ENCODE measurements around the gene USP24. TPM values are rescaled to one million over a fixed set of nuclear protein-coding genes. Genes with fewer than 3 reads are reported as not detected.

The USP24 gene
- total RNA-seq, 1 donor from 2014 or later: 32.9 TPM

GRCh38 chr1:55180075-55180670, 35.0 kb downstream of the USP24 start:
- intact Hi-C loops (cut with DNase I): no loop called here
- ATAC-seq (ENCODE audit: poor library complexity) (peak; percentile 38), DNase-seq (no peak)

GRCh38 chr1:55179177-55179835, 35.9 kb downstream of the USP24 start:
- ATAC-seq (ENCODE audit: poor library complexity) (no peak), DNase-seq (no peak)
- intact Hi-C loops (cut with DNase I): no loop called here

- ATAC-seq (ENCODE audit: poor library complexity) (no peak), DNase-seq (no peak)
- intact Hi-C loops (cut with DNase I): no loop called here
Measured at GRCh38 chr1:55172687-55173086, 42.5 kb downstream of the USP24 start.

GRCh38 chr1:55172272-55172671, 42.9 kb downstream of the USP24 start:
- ATAC-seq (ENCODE audit: poor library complexity) (peak; percentile 63), DNase-seq (no peak)
- intact Hi-C loops (cut with DNase I): no loop called here

GRCh38 chr1:55171694-55172093, 43.5 kb downstream of the USP24 start:
- DNase-seq (no peak), ATAC-seq (ENCODE audit: poor library complexity) (no peak)
- intact Hi-C loops (cut with DNase I): no loop called here

- DNase-seq (no peak), ATAC-seq (ENCODE audit: poor library complexity) (no peak)
- intact Hi-C loops (cut with DNase I): no loop called here
Measured at GRCh38 chr1:55170426-55170825, 44.7 kb downstream of the USP24 start.

- no peak for DNase-seq
- no peak for ATAC-seq (ENCODE audit: poor library complexity)
- intact Hi-C loops (cut with DNase I): no loop called here
Measured at GRCh38 chr1:55169126-55169525, 46.0 kb downstream of the USP24 start.

- ATAC-seq (ENCODE audit: poor library complexity) (no peak), DNase-seq (no peak)
- intact Hi-C loops (cut with DNase I): no loop called here
Measured at GRCh38 chr1:55168353-55168752, 46.8 kb downstream of the USP24 start.

- DNase-seq (no peak), ATAC-seq (ENCODE audit: poor library complexity) (peak; percentile 29)
- intact Hi-C loops (cut with DNase I): no loop called here
Measured at GRCh38 chr1:55167224-55167871, 47.8 kb downstream of the USP24 start.

- intact Hi-C loops (cut with DNase I): no loop called here
- ATAC-seq (ENCODE audit: poor library complexity) (no peak), DNase-seq (no peak)
Measured at GRCh38 chr1:55164906-55165305, 50.3 kb downstream of the USP24 start.

- no peak for ATAC-seq (ENCODE audit: poor library complexity)
- no peak for DNase-seq
- intact Hi-C loops (cut with DNase I): no loop called here
Measured at GRCh38 chr1:55159571-55159970, 55.6 kb downstream of the USP24 start.

GRCh38 chr1:55156608-55157007, 58.6 kb downstream of the USP24 start:
- intact Hi-C loops (cut with DNase I): no loop called here
- ATAC-seq (ENCODE audit: poor library complexity): no peak

GRCh38 chr1:55156093-55156492, 59.1 kb downstream of the USP24 start:
- ATAC-seq (ENCODE audit: poor library complexity) (no peak), DNase-seq (no peak)
- intact Hi-C loops (cut with DNase I): no loop called here

More at GRCh38 chr1:55156608-55157007, 58.6 kb downstream of the USP24 start:
- DNase-seq: no peak

- peak; percentile 67 for DNase-seq
- intact Hi-C loops (cut with DNase I): no loop called here
- peak; percentile 89 for ATAC-seq (ENCODE audit: poor library complexity)
Measured at GRCh38 chr1:55155522-55155921, 59.6 kb downstream of the USP24 start.

GRCh38 chr1:55154616-55155015, 60.5 kb downstream of the USP24 start:
- no peak for DNase-seq
- no peak for ATAC-seq (ENCODE audit: poor library complexity)
- intact Hi-C loops (cut with DNase I): no loop called here

GRCh38 chr1:55153031-55153430, 62.1 kb downstream of the USP24 start:
- intact Hi-C loops (cut with DNase I): no loop called here

GRCh38 chr1:55150880-55151588, 64.1 kb downstream of the USP24 start:
- ATAC-seq (ENCODE audit: poor library complexity) (peak; percentile 67), DNase-seq (no peak)
- intact Hi-C loops (cut with DNase I): no loop called here

More at GRCh38 chr1:55153031-55153430, 62.1 kb downstream of the USP24 start:
- DNase-seq (no peak), ATAC-seq (ENCODE audit: poor library complexity) (no peak)

GRCh38 chr1:55148676-55149075, 66.5 kb downstream of the USP24 start:
- intact Hi-C loops (cut with DNase I): no loop called here
- no peak for ATAC-seq (ENCODE audit: poor library complexity)
- no peak for DNase-seq

GRCh38 chr1:55147524-55147923, 67.6 kb downstream of the USP24 start:
- no peak for ATAC-seq (ENCODE audit: poor library complexity)
- intact Hi-C loops (cut with DNase I): no loop called here
- DNase-seq: peak; percentile 40

- intact Hi-C loops (cut with DNase I): no loop called here
- no peak for DNase-seq
- ATAC-seq (ENCODE audit: poor library complexity): no peak
Measured at GRCh38 chr1:55146781-55147180, 68.4 kb downstream of the USP24 start.
